Stimulated activated naive CD8-positive, alpha-beta T cell treated with anti-CD3 and anti-CD28 coated beads, Interleukin-15, amount 100 ng/mL, for 72 hours (primary cell): ENCODE results near the gene PRPS2.

ENCODE experiments used
- ATAC-seq: fragments of 150-1000 bp; cut with Tn5 transposase; 2 replicates; pipeline ENCODE4 v1.10.0; 2021; ENCODE audit warnings: mild to moderate bottlenecking, moderate library complexity
- DNase-seq, 2 donors: peaks; one replicate each; pipeline ENCODE4 v3.0.0; 2021 to 2022
- H3K27ac Mint-ChIP-seq, 2 donors: one replicate each; pipeline ENCODE4 v1.8.0; 2022; ENCODE audit warnings: mild to moderate bottlenecking in 2 of 2, mixed read lengths in 2 of 2, moderate library complexity in 2 of 2
- H3K27me3 Mint-ChIP-seq: one replicate; pipeline ENCODE4 v1.8.0; 2022; ENCODE audit warnings: mixed read lengths
- H3K4me1 Mint-ChIP-seq: one replicate; pipeline ENCODE4 v1.8.0; 2022; ENCODE audit warnings: mild to moderate bottlenecking, mixed read lengths
- H3K4me3 Mint-ChIP-seq, 2 donors: one replicate each; pipeline ENCODE4 v1.8.0; 2022; ENCODE audit warnings: mild to moderate bottlenecking in 2 of 2, mixed read lengths in 2 of 2, moderate library complexity in 1 of 2
- H3K9me3 Mint-ChIP-seq, 2 donors: one replicate each; pipeline ENCODE4 v1.8.0; 2022; ENCODE audit warnings: mixed read lengths in 2 of 2

Gene PRPS2

GRCh38 chrX:12791257-12792228 lies at the start of gene PRPS2:
TSS of gene PRPS2 (plus strand) at chrX:12791412. CDS start at chrX:12791498, 86 bp downstream.
- peak; percentile 87 for ATAC-seq
- DNase-seq, result peak; percentile 40 to 60
- Mint-ChIP-seq H3K4me1 (peaks cover 27% of the 10 kb centered on the region), H3K9me3 (no peaks in the 10 kb centered on the region), H3K4me3 (peak within 1 kb of the TSS; percentile 82 to 84), H3K27ac (peak within 1 kb of the TSS; percentile 57 to 74), H3K27me3 (no peaks in the 10 kb centered on the region)

- Mint-ChIP-seq H3K9me3 (no peaks in the 10 kb centered on the region), H3K4me1 (no peaks in the 10 kb centered on the region), H3K27ac (no peak overlapping the region), H3K4me3 (no peak overlapping the region), H3K27me3 (no peaks in the 10 kb centered on the region)
- ATAC-seq (no peak), DNase-seq (no peak)
Observed at GRCh38 chrX:12741416-12741815, 49.8 kb upstream of the PRPS2 start.

- no peaks in the 10 kb centered on the region for H3K27me3 Mint-ChIP-seq
- no peak overlapping the region for H3K4me3 Mint-ChIP-seq
Observed at GRCh38 chrX:12747433-12747832, 43.8 kb upstream of the PRPS2 start.

GRCh38 chrX:12751887-12752286 lies 39.3 kb upstream of the PRPS2 start:
- no peaks in the 10 kb centered on the region for H3K27me3 Mint-ChIP-seq
- ATAC-seq, result no peak
- no peaks in the 10 kb centered on the region for H3K4me1 Mint-ChIP-seq
- no peak overlapping the region for H3K27ac Mint-ChIP-seq
- H3K9me3 Mint-ChIP-seq, result no peaks in the 10 kb centered on the region
- no peak for DNase-seq
- H3K4me3 Mint-ChIP-seq, result no peak overlapping the region

More at GRCh38 chrX:12747433-12747832, 43.8 kb upstream of the PRPS2 start:
- Mint-ChIP-seq H3K9me3 (no peaks in the 10 kb centered on the region), H3K4me1 (no peaks in the 10 kb centered on the region), H3K27ac (no peak overlapping the region)
- DNase-seq (no peak), ATAC-seq (no peak)

- Mint-ChIP-seq H3K4me3 (no peak overlapping the region), H3K27ac (no peak overlapping the region), H3K9me3 (no peaks in the 10 kb centered on the region), H3K4me1 (no peaks in the 10 kb centered on the region), H3K27me3 (no peaks in the 10 kb centered on the region)
- ATAC-seq (no peak), DNase-seq (no peak)
Observed at GRCh38 chrX:12753366-12753765, 37.8 kb upstream of the PRPS2 start.

- H3K9me3 Mint-ChIP-seq, result no peaks in the 10 kb centered on the region
- ATAC-seq (no peak), DNase-seq (no peak)
- H3K4me3 Mint-ChIP-seq, result no peak overlapping the region
- no peaks in the 10 kb centered on the region for H3K27me3 Mint-ChIP-seq
- H3K27ac Mint-ChIP-seq, result no peak overlapping the region
- no peaks in the 10 kb centered on the region for H3K4me1 Mint-ChIP-seq
Observed at GRCh38 chrX:12758291-12758690, 32.9 kb upstream of the PRPS2 start.

GRCh38 chrX:12767856-12768255 lies 23.4 kb upstream of the PRPS2 start:
- DNase-seq (no peak), ATAC-seq (no peak)
- Mint-ChIP-seq H3K4me3 (no peak overlapping the region), H3K9me3 (no peaks in the 10 kb centered on the region), H3K27ac (no peak overlapping the region), H3K27me3 (peaks cover 18% of the 10 kb centered on the region), H3K4me1 (peaks cover 6% of the 10 kb centered on the region)

GRCh38 chrX:12768491-12768890 lies 22.7 kb upstream of the PRPS2 start:
- Mint-ChIP-seq H3K4me1 (peaks cover 6% of the 10 kb centered on the region), H3K4me3 (no peak overlapping the region), H3K27ac (no peak overlapping the region), H3K27me3 (peaks cover 18% of the 10 kb centered on the region), H3K9me3 (no peaks in the 10 kb centered on the region)
- no peak for DNase-seq
- no peak for ATAC-seq

GRCh38 chrX:12770440-12770839 lies 20.8 kb upstream of the PRPS2 start:
- H3K27me3 Mint-ChIP-seq, result peaks cover 10% of the 10 kb centered on the region
- DNase-seq, result no peak
- ATAC-seq, result no peak
- H3K27ac Mint-ChIP-seq, result no peak overlapping the region
- H3K4me3 Mint-ChIP-seq, result no peak overlapping the region
- H3K4me1 Mint-ChIP-seq, result peaks cover 6% of the 10 kb centered on the region
- H3K9me3 Mint-ChIP-seq, result no peaks in the 10 kb centered on the region

- H3K4me3 Mint-ChIP-seq, result peak overlapping the region in 1 of 2 donors; percentile 59
- no peaks in the 10 kb centered on the region for H3K9me3 Mint-ChIP-seq
- no peak overlapping the region for H3K27ac Mint-ChIP-seq
- DNase-seq (peak; percentile 62 to 74), ATAC-seq (peak; percentile 100)
- peaks cover 16% of the 10 kb centered on the region for H3K27me3 Mint-ChIP-seq
- H3K4me1 Mint-ChIP-seq, result peaks cover 6% of the 10 kb centered on the region
Observed at GRCh38 chrX:12771445-12772069, 19.7 kb upstream of the PRPS2 start.

GRCh38 chrX:12777670-12778069 lies 13.5 kb upstream of the PRPS2 start:
- Mint-ChIP-seq H3K4me1 (no peaks in the 10 kb centered on the region), H3K27me3 (peaks cover 6% of the 10 kb centered on the region), H3K4me3 (no peak overlapping the region), H3K9me3 (no peaks in the 10 kb centered on the region), H3K27ac (no peak overlapping the region)
- no peak for DNase-seq
- ATAC-seq, result no peak

GRCh38 chrX:12779534-12779933 lies 11.7 kb upstream of the PRPS2 start:
- DNase-seq, result no peak
- no peak for ATAC-seq
- Mint-ChIP-seq H3K4me3 (no peak overlapping the region), H3K4me1 (no peaks in the 10 kb centered on the region), H3K27me3 (peaks cover 6% of the 10 kb centered on the region), H3K9me3 (no peaks in the 10 kb centered on the region), H3K27ac (no peak overlapping the region)

- ATAC-seq, result no peak
- Mint-ChIP-seq H3K4me1 (peaks cover 19% of the 10 kb centered on the region), H3K9me3 (no peaks in the 10 kb centered on the region)
Observed at GRCh38 chrX:12788645-12789044, 2.6 kb upstream of the PRPS2 start.

GRCh38 chrX:12789976-12790375 lies 1.2 kb upstream of the PRPS2 start:
- peaks cover 20% of the 10 kb centered on the region for H3K4me1 Mint-ChIP-seq
- DNase-seq (no peak), ATAC-seq (no peak)
- no peaks in the 10 kb centered on the region for H3K27me3 Mint-ChIP-seq
- no peaks in the 10 kb centered on the region for H3K9me3 Mint-ChIP-seq
- peak overlapping the region; percentile 82 to 84 for H3K4me3 Mint-ChIP-seq
- H3K27ac Mint-ChIP-seq, result peak overlapping the region in 1 of 2 donors; percentile 12

More at GRCh38 chrX:12788645-12789044, 2.6 kb upstream of the PRPS2 start:
- H3K27me3 Mint-ChIP-seq, result no peaks in the 10 kb centered on the region
- no peak overlapping the region for H3K4me3 Mint-ChIP-seq
- H3K27ac Mint-ChIP-seq, result no peak overlapping the region
- DNase-seq, result no peak

- H3K27me3 Mint-ChIP-seq, result no peaks in the 10 kb centered on the region
- peak overlapping the region; percentile 82 to 84 for H3K4me3 Mint-ChIP-seq
- peaks cover 27% of the 10 kb centered on the region for H3K4me1 Mint-ChIP-seq
- DNase-seq (no peak), ATAC-seq (peak; percentile 29)
- H3K9me3 Mint-ChIP-seq, result no peaks in the 10 kb centered on the region
- peak overlapping the region in 1 of 2 donors; percentile 57 for H3K27ac Mint-ChIP-seq
Observed at GRCh38 chrX:12790885-12791256, 341 bp upstream of the PRPS2 start.

GRCh38 chrX:12792711-12793110 lies 1.5 kb downstream of the PRPS2 start:
- peaks cover 29% of the 10 kb centered on the region for H3K4me1 Mint-ChIP-seq
- H3K27ac Mint-ChIP-seq, result peak overlapping the region; percentile 27 to 40
- ATAC-seq, result no peak

More at GRCh38 chrX:12792711-12793110, 1.5 kb downstream of the PRPS2 start:
- H3K9me3 Mint-ChIP-seq, result no peaks in the 10 kb centered on the region
- peak overlapping the region; percentile 80 to 82 for H3K4me3 Mint-ChIP-seq
- no peaks in the 10 kb centered on the region for H3K27me3 Mint-ChIP-seq
- no peak for DNase-seq
